Measurements from ENCODE around the gene CEP83.
A peak's percentile ranks its signal among the peaks of the same experiment; 100 is the strongest.
"Not testable (repeated sequence)": the region's sequence is repeated elsewhere in the genome, so short reads cannot be mapped to it uniquely, and the experiment has no call there.

The CEP83 gene

DNA sequence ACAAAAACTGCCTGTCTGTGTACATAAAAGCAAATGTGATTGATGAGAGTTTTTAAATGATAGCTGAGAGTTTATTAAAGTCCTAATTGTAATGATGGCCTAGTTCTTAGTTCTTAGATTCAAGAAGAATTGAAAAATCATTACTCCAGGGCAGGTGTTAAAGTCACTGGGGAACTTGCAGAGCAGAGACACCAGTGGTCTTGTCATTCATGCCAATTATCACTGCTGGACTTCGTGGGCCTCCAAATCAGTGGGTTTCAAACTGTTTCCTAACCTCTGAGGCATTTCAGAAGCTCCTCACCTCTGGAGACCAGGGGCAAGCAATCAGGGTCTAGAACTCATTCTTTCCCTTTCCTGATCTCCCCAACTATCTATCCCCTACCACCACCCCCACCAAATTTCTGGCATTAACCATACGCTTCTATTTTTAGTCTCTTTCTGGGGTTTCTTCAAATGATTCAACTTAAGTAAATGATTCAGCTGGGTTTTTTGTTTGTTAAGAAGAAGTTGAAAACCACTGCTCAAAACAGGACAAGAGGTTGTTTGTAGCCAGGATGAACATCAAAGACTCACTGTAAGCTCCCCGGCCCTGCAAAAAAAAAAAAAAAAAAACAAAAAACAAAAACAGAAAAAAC is 80.1 kb downstream of the CEP83 start:
- no peak for DNase-seq

- no peak for DNase-seq
These were observed 82.1 kb downstream of the CEP83 start for GRCh38 chr12:94377599-94377998.

DNA sequence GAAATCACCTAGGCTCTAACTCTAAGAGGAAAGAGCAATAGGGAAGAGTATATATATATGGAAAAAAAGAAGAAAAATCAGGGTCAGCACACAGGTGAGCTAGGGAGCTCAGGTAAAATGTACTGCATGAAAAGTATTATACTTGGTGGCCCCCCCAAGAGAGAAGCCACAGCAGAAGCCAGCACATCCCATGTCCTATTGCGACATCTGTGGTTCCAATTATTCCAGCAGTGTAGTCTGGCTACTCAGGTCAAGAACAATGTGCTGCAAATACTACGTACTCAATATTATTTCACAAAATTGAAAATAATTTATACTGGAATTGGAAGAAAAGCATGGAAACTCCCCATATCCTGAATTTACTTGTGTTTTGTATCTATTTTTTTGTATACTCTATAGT is 85.5 kb downstream of the CEP83 start:
- no peak for DNase-seq

- no peak for DNase-seq
These were observed 87.2 kb downstream of the CEP83 start for GRCh38 chr12:94372461-94372860.

DNA sequence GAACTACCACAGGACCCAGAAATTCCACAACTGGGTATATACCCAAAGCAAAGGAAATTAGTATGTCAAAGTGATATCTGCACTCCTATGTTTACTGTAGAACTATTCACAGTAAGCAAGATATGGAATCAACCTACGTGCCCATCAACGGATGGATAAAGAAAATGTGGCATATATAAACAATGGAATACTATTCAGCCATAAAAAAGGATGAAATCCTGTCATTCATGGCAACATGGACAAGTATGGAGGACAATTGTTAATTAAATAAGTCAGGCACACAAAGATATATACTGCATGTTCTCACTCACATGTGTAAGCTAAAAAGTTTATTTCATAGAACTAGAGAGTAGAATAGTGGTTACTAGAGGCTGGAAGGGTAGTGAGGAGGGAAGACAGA is 97.0 kb downstream of the CEP83 start:
- no peak for DNase-seq

GRCh38 chr12:94359761-94360160 is 99.9 kb downstream of the CEP83 start:
- DNase-seq = no peak

- DNase-seq = no peak
These were observed 106.5 kb downstream of the CEP83 start for GRCh38 chr12:94353130-94353529.

- DNase-seq = no peak
These were observed 119.1 kb downstream of the CEP83 start for GRCh38 chr12:94340573-94340972.

DNA sequence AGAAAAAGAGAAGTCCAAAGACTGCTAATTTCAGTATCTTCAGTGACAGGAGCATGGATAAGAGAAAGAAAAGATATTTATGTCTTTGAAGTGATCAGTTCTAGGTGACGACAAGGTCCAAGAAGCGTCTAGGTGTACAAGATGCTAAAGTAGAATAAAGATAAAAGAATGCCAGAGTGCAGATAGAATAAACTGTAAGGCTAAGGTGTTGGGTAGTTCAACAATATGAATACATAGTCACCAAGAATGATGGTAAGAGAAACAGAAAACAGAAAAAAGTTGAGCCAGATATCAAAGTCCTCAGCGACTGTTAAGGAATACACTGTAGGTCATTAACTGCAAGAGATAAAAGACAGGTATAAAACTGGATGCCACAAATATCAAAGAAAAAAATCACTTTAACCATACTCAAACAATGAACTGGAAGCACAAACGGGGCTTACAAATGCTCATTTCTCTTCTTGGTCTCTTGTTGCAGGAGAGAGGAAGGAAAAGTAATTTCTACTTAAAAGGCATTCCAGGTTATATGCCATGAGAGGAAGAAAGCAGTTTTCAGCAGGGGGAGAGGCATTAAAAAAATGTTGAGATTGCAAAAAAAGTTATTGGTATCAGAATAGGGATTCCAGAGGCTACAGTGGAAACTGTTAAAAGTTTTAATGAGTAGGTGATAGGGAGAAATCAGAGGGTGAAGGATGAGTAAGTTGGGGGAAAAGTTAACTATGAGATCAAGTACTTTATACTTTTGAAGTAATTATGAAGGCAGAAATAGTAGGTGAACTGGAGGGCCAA is 121.5 kb downstream of the CEP83 start:
- no peak for DNase-seq

DNA sequence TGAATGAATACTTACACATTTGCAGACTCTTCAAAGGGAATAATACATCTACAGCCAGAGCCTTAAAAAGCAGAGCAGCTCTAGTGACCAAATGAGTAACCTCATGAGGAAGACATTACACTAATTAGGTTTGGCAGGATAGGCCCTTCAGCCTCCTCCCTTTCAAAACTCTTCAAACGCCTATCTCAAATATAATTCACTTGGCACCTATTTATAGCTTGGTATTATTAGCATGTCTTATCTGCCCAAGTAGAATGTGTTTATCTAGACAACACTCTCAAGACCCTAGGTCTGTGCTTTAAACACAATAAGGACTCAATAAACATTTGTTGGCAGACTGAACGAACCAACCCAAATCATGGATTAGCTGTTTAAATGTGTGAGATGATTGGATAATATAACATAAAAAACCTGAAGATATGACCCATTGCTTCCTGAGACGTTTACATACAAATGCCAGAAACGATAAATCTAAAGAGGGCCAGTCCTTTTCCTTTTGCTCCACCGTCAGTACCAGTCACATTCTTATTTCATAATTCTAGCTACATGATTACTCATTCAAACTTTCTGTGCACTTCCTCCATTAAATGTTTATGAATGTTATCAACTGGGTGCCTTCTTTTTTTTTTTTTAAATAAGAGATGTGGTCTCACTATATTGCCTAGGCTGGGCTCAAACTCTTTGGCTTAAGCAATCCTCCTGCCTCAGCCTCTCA is 123.3 kb downstream of the CEP83 start:
- DNase-seq = no peak

DNA sequence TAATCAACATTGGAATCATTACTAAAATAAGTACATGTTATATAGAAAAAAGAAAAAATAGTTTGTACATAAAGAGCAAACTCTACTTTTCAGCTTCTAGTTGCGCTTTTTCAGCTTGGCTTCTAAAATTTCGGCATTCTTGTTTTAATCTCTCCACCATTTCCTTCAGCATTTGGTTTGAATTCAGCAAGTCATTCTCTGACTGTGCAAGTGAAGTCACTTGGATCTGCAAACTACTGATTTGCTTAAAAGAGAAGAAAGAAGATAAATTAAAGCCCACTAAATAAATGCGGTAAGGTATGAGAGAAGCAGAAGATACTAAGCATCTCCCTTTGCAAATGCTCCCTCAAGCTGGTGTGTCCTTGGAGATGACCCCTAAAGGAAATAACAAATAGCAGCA is 126.3 kb downstream of the CEP83 start:
- DNase-seq = no peak

- DNase-seq = no peak
These were observed 130.3 kb downstream of the CEP83 start for GRCh38 chr12:94329366-94329765.

- no peak for DNase-seq
These were observed 131.9 kb downstream of the CEP83 start for GRCh38 chr12:94327809-94328208.

DNA sequence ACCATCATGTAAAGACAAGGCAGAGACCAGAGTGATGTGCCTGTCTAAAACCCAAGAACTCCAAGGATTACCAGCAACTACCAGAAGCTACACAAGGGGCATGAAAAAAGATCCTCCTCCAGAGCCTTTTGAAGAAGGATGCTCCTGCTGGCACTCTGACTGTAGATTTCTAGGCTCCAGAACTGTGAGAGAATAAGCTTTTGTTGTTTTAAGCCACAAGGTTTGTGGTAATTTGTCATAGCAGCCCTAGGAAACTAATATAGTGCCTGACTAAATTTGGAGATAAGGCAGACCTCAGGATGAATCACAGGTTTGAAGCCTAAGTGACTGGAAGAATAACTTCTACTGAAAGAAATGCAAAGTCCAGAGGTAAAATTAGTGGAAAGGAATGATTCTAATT is 132.9 kb downstream of the CEP83 start:
- no peak for DNase-seq

DNA sequence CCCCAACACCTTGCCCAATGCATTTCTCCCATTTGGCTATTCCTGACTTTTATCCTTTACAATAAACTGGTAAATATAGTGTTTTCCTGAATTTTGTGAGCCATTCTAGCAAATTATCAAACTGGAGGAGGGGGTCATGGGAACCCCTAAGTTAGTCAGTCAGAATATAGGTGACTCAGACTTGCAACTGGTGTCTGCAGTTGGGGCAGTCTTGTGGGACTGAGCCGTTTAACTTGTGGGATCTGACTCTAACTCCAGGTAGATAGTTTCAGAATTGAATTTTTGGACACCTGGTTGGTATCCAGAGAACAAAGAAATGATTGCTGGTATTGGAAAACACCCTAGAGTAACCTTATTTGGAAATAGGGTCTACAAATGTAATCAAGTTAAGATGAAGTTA is 133.4 kb downstream of the CEP83 start:
- no peak for DNase-seq

DNA sequence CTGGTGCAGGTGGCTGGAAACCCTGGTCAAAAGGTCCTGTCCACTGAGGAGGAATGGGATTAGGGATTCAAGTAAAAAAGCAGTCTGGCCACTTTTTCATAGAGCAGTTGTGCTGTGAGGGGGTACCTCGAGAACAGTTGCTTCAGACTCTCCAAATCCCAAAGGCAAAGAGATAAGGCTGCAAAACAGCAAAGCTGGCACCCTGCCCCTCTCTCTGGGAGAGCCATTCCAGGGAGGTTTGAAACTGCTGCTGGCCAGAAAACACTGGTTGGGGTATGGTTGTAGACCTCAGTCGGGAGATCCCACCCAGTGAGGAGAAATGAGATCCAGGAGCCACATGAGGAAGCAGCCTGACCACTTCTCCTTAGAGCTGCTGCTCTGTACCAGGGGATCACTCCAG is 137.3 kb downstream of the CEP83 start:
- DNase-seq = no peak

DNA sequence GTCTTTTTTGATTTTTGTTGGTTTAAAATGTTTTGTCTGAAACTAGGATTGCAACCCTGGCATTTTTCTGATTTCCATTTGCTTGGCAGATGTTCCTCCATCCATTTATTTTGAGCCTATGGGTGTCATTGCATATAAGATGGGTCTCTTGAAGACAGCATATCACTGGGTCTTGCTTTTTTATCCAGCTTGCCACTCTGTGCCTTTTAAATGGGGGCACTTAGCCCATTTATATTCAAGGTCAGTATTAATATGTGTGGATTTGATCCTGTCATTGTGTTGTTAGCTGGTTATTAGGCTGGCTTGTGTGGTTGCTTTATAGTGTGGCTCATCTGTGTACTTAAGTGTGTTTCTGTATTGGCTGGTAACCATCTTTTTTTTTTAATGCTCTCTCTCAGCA is 139.6 kb downstream of the CEP83 start:
- DNase-seq = no peak

DNA sequence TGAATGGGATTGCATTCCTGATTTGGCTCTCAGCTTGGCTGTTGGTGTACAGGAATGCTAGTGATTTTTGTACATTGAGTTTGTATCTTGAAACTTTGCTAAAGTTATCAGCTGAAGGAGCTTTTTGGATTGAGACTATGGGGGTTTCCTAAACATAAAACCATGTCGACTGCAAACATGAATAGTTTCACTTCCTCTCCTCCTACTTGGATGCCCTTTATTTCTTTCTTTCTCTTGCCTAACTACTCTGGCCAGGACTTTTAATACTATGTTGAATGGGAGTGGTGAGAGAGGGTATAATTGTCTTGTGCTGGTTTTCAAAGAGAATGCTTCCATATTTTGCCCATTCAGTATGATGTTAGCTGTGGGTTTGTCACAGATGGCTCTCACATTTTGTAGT is 141.5 kb downstream of the CEP83 start:
- no peak for DNase-seq

DNA sequence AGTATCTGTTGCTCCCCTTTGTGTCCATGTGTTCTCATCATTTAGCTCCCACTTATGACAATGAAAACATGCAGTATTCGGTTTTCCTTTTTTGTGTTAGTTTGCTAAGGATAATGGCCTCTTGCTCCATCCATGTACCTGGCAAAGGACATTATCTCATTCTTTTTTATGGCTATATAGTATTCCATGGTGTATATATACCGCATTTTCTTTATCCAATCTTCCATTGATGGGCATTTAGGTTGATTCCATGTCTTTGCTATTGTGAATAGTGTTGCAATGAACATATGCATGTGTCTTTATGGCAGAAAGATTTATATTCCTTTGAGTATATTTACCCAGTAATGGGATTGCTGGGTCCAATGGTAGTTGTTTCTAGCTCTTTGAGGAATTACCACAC is 143.1 kb downstream of the CEP83 start:
- not testable (repeated sequence) for DNase-seq

- DNase-seq = no peak
These were observed 147.3 kb downstream of the CEP83 start for GRCh38 chr12:94312378-94312777.

DNA sequence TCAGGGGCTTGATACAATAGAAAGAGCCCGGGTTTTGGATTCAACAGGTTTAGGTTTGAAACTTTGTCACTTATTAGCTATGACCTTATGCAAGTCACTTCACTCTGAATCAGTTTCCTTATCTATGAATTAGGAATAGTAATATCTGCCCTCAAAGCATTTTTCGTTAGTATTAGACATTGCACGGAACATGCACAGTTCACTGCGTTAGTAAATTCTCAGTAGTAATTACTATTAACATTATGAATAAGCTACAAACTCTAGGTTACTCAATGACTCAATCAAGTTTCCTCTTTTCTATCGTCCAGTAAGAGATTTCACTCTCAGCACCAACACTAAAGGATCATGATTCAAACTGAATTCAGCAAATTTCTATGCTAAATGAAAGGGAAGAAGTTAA is 150.3 kb downstream of the CEP83 start:
- DNase-seq = no peak

DNA sequence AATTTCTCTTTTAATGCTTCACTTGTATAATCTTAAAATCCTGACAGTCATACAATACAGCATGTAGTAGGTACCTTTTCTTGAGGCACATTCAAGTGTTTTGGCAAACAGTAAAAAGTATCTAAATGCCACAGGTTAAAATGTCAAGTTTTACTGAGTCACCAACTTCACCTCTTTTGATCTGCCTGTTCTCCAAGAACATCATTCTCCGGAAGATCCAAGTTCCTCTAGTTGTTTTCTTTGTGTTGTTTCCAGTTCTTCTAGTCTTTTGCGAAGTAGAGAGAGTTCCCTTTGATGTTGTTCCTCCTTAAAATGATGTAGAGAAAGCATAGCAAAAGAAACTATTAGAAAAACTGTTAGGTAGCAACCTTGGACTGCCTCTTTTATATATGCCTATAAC is 151.1 kb downstream of the CEP83 start:
- DNase-seq = no peak

DNA sequence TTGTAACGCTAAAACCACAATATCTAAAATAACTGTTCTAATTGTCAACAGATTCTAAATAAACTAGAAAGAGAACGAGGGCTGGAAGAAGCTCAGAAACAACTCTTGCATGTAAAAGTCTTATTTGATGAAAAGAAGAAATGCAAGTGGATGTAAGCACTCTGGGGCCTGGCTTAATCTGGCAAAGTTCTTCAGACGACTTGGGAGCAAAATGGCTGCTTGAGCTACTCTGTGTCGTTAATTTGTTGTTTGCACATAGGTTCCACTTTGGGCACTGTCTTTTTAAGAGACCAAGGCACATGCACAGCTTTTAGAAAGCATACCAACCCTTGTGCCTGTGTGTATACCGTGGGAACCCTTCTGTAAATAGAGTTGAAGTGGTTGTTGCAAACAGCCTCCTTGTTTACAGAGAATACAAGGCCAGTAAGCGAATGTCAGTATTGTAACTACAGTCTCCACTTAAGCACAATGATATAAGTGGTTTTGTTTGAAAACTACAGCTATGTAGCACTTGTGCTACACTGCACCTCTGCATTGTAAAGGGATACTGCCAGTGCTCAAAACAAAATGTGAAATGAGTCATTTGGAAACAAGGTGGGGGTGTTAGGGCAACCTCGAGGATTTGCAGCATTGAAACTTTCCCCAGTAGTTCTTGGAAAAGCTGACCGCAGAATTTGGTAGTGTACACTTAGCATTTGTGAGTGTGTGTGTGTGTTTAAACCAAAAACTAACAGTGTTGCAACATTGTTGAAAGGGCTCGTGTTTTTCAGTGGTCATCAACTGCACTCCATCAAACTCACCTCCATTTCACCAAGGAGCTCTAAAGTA is 154.3 kb downstream of the CEP83 start:
- peak; percentile 29 to 49 for DNase-seq

Measured in stimulated activated CD4-positive, alpha-beta T cell treated with anti-CD3 and anti-CD28 coated beads, Interleukin-2, amount 100 ng/mL, for 24 hours (primary cell).